GM12878 (cell line): Measurements from ENCODE around the gene CLNK. TPM values are rescaled to one million over a fixed set of nuclear protein-coding genes. Genes with fewer than 3 reads are reported as not detected.

Source experiments
- ATAC-seq: fragments of 200-7000 bp; cut with Tn5 transposase; 3 replicates; pipeline ENCODE4 v1.9.1; 2020; ENCODE audit warnings: mild to moderate bottlenecking, moderate library complexity
- BruUV-seq: library from RNA; stranded (reverse); fragments of 400-500 nt; replicated peaks from 2 replicates; lab custom pipeline; 2021; lab: Mats Ljungman, UMichigan
- CTCF ChIA-PET: fragments of 300-600 bp; sonication (Branson Sonifier 250); formaldehyde crosslinking; extraction: SDS; loops from one replicate; lab custom pipeline; 2021; ENCODE audit warnings: inconsistent platforms; lab: Yijun Ruan, JAX
- POLR2A ChIA-PET: fragments of 350-600 bp; formaldehyde crosslinking; extraction: SDS; loops from one replicate; lab custom pipeline; 2021; ENCODE audit warnings: inconsistent platforms; lab: Charles Lee
- RAD21 ChIA-PET: fragments of 300-600 bp; sonication (Branson Sonifier 250); formaldehyde crosslinking; loops from one replicate; lab custom pipeline; 2023; ENCODE audit warnings: antibody characterized with exemption; ENCODE audit not compliant: unreplicated experiment; lab: Charles Lee
- SMC1A ChIA-PET: fragments of 300-600 bp; sonication (Branson Sonifier 250); formaldehyde crosslinking; loops from one replicate; lab custom pipeline; 2023; ENCODE audit not compliant: unreplicated experiment, uncharacterized antibody; lab: Charles Lee
- DNase-seq: peaks from one replicate; pipeline ENCODE4 v3.0.0-alpha.2; 2011; ENCODE audit warnings: low read depth, low spot score
- FAIRE-seq: peaks from 3 replicates; lab custom pipeline; 2011; peaks lifted over from hg19 to GRCh38; lab: Jason Lieb, UNC
- H2AFZ ChIP-seq: 2 replicates; pipeline ENCODE4 v1.6.0; 2011; ENCODE audit warnings: low read depth, low read length, control low read depth; ENCODE audit not compliant: control insufficient read depth
- H3K27ac ChIP-seq: 2 replicates; pipeline ENCODE4 v1.5.1; 2011; ENCODE audit warnings: control low read depth; ENCODE audit not compliant: control insufficient read depth, insufficient read depth
- H3K27me3 ChIP-seq, 2 experiments: replicated peaks in 1 of 2; 2 replicates each; pipeline versions ENCODE4 v1.6.0 to v1.6.1; 2011; ENCODE audit warnings: low read length in 1 of 2; ENCODE audit not compliant: control insufficient read depth in 2 of 2, insufficient read depth in 2 of 2
- H3K36me3 ChIP-seq, 2 experiments: 2 replicates each; pipeline ENCODE4 v1.5.1; 2011; ENCODE audit warnings: low read length in 1 of 2; ENCODE audit not compliant: control insufficient read depth in 2 of 2, insufficient read depth in 2 of 2
- H3K4me1 ChIP-seq: 2 replicates; pipeline ENCODE4 v1.6.1; 2011; ENCODE audit warnings: mild to moderate bottlenecking, low read length, moderate library complexity, mixed read lengths; ENCODE audit not compliant: control insufficient read depth, insufficient read depth
- H3K4me2 ChIP-seq: 2 replicates; pipeline ENCODE4 v1.6.0; 2011; ENCODE audit warnings: control low read depth; ENCODE audit not compliant: control insufficient read depth, insufficient read depth
- H3K4me3 ChIP-seq: fragments of 200-600 bp; sonication (generic); 2 replicates; pipeline ENCODE4 v1.5.1; 2016
- H3K79me2 ChIP-seq: 2 replicates; pipeline ENCODE4 v1.6.0; 2011; ENCODE audit warnings: low read length; ENCODE audit not compliant: control insufficient read depth, insufficient read depth
- H3K9ac ChIP-seq: 2 replicates; pipeline ENCODE4 v1.8.0; 2011; ENCODE audit warnings: low read length, control low read depth, mixed read lengths; ENCODE audit not compliant: control insufficient read depth, insufficient read depth
- H3K9me3 ChIP-seq: replicated peaks from 3 replicates; pipeline ENCODE4 v1.5.1; 2011; ENCODE audit warnings: mild to moderate bottlenecking, low read length; ENCODE audit not compliant: control insufficient read depth, insufficient read depth
- H4K20me1 ChIP-seq: 2 replicates; pipeline ENCODE4 v1.6.0; 2011; ENCODE audit not compliant: control insufficient read depth, insufficient read depth
- BHLHE40 ChIP-seq, 2 experiments: fragments of 450-650 bp in 1 of 2; IDR thresholded peaks; 2 replicates each; pipeline ENCODE4 v1.6.1; 2011 to 2017; ENCODE audit warnings: low read depth in 2 of 2, borderline replicate concordance in 1 of 2, improper control_type of control experiment in 1 of 2, low read length in 1 of 2, mild to moderate bottlenecking in 1 of 2
- BRCA1 ChIP-seq: IDR thresholded peaks from 2 replicates; pipeline ENCODE4 v1.6.1; 2011; ENCODE audit warnings: low read depth, low read length, improper control_type of control experiment
- E4F1 ChIP-seq: fragments of 450-650 bp; IDR thresholded peaks from 2 replicates; pipeline ENCODE4 v1.6.1; 2018; ENCODE audit warnings: borderline replicate concordance, mild to moderate bottlenecking; ENCODE audit not compliant: partially characterized antibody
- ETV6 ChIP-seq, 2 experiments: fragments of 450-650 bp in 1 of 2; IDR thresholded peaks in 1 of 2; conservative IDR thresholded peaks in 1 of 2; 2 replicates each; pipeline ENCODE4 v1.6.1; 2014; ENCODE audit warnings: antibody characterized with exemption in 1 of 2, borderline replicate concordance in 1 of 2, low read depth in 1 of 2, mild to moderate bottlenecking in 1 of 2, moderate library complexity in 1 of 2
- NFXL1 ChIP-seq: fragments of 450-650 bp; IDR thresholded peaks from 2 replicates; pipeline ENCODE4 v1.6.1; 2017; ENCODE audit warnings: antibody characterized with exemption, mild to moderate bottlenecking, borderline replicate concordance
- NRF1 ChIP-seq: conservative IDR thresholded peaks from 2 replicates; pipeline ENCODE4 v1.6.1; 2011; ENCODE audit warnings: mild to moderate bottlenecking, low read depth, low read length, improper control_type of control experiment
- WGBS: methylation state at CpG from one replicate; pipeline ENCODE4 v1.1.6; 2016; ENCODE audit warnings: low lambda C conversion rate; ENCODE audit not compliant: insufficient replicate concordance, insufficient coverage; ENCODE audit errors: missing lambda C conversion rate; 5-methylcytosine and 5-hydroxymethylcytosine counted together
- in situ Hi-C: fragments of 300-500 bp; cut with MboI; formaldehyde crosslinking; loops from 9 replicates; pipeline ENCODE4 v1.14.3; 2018; ENCODE audit warnings: mixed read lengths
- intact Hi-C: fragments of 100-400 bp; cut with micrococcal nuclease; formaldehyde crosslinking; loops from one replicate; pipeline ENCODE4 v1.14.2; 2022; ENCODE audit not compliant: unreplicated experiment
- polyA plus RNA-seq, 11 experiments: library from polyadenylated mRNA; depleted of rRNA in 4 of 11; unstranded in 6 of 11; stranded (reverse) in 5 of 11; fragments of >200 nt; fragmentation: Nextera tagmentation in 4 of 11; fragmentation: Illumina TruSeq in 1 of 11; extraction: Ambion mirVana in 4 of 11; extraction: Trizol in 1 of 11; gene quantifications; 1 replicate in 1 of 11; 2 replicates in 10 of 11; pipeline versions ENCODE4 v1.2.1 to v1.2.3, GENCODE V29; 2011 to 2016; ENCODE audit warnings: inconsistent platforms in 2 of 11, missing spikeins in 2 of 11, low read depth in 1 of 11
- total RNA-seq, 4 experiments: library from RNA; depleted of rRNA in 3 of 4; stranded (reverse); fragments of >200 nt in 3 of 4; fragmentation: Illumina TruSeq in 1 of 4; extraction: Trizol in 1 of 4; gene quantifications; 2 replicates each; pipeline versions ENCODE4 v1.2.1 to v1.2.3, GENCODE V29; 2013 to 2021
- TF ChIP-seq, protein P1 (sequence below): IDR thresholded peaks from 2 replicates; pipeline ENCODE4 v1.6.1; 2012; ENCODE audit warnings: improper control_type of control experiment, low read depth, low read length; ENCODE audit not compliant: insufficient replicate concordance
- TF ChIP-seq, protein P2 (sequence below): fragments of 450-650 bp; IDR thresholded peaks from 2 replicates; pipeline ENCODE4 v1.6.1; 2017; ENCODE audit warnings: mild to moderate bottlenecking, moderate library complexity

Gene CLNK
- total and polyA plus RNA-seq, 10 of the 15 experiments (the other 5 are each of a cell fraction or from before 2014, with no cell fraction given), result 2.1 to 14.3 (median 2.7) TPM

GRCh38 chr4:10587697-10588096 lies 96.9 kb downstream of the CLNK start:
- ATAC-seq (no peak), DNase-seq (no peak), FAIRE-seq (no peak)
- Histone ChIP-seq H3K9me3 (no peaks in the 10 kb centered on the region), H3K4me3 (no peak overlapping the region), H3K36me3 (no peaks in the 10 kb centered on the region), H3K4me1 (peaks cover 7% of the 10 kb centered on the region; the same call in 1 of the 2 replicates), H3K27ac (no peak overlapping the region), H2AFZ (no peak overlapping the region), H3K4me2 (no peak overlapping the region), H3K9ac (no peak overlapping the region), H3K27me3 (no peaks in the 10 kb centered on the region), H3K79me2 (no peaks in the 10 kb centered on the region), H4K20me1 (no peaks in the 10 kb centered on the region)
- WGBS, result 50% methylated on average over 8 of the region's 8 CpGs
- intact Hi-C loops (no loop called here), in situ Hi-C loops (no loop called here)
- TF ChIP-seq, protein P1, sequence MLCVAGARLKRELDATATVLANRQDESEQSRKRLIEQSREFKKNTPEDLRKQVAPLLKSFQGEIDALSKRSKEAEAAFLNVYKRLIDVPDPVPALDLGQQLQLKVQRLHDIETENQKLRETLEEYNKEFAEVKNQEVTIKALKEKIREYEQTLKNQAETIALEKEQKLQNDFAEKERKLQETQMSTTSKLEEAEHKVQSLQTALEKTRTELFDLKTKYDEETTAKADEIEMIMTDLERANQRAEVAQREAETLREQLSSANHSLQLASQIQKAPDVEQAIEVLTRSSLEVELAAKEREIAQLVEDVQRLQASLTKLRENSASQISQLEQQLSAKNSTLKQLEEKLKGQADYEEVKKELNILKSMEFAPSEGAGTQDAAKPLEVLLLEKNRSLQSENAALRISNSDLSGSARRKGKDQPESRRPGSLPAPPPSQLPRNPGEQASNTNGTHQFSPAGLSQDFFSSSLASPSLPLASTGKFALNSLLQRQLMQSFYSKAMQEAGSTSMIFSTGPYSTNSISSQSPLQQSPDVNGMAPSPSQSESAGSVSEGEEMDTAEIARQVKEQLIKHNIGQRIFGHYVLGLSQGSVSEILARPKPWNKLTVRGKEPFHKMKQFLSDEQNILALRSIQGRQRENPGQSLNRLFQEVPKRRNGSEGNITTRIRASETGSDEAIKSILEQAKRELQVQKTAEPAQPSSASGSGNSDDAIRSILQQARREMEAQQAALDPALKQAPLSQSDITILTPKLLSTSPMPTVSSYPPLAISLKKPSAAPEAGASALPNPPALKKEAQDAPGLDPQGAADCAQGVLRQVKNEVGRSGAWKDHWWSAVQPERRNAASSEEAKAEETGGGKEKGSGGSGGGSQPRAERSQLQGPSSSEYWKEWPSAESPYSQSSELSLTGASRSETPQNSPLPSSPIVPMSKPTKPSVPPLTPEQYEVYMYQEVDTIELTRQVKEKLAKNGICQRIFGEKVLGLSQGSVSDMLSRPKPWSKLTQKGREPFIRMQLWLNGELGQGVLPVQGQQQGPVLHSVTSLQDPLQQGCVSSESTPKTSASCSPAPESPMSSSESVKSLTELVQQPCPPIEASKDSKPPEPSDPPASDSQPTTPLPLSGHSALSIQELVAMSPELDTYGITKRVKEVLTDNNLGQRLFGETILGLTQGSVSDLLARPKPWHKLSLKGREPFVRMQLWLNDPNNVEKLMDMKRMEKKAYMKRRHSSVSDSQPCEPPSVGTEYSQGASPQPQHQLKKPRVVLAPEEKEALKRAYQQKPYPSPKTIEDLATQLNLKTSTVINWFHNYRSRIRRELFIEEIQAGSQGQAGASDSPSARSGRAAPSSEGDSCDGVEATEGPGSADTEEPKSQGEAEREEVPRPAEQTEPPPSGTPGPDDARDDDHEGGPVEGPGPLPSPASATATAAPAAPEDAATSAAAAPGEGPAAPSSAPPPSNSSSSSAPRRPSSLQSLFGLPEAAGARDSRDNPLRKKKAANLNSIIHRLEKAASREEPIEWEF, result no peak
- TF ChIP-seq NFXL1, result no peak
- TF ChIP-seq BRCA1, result no peak
- no peak for TF ChIP-seq E4F1
- TF ChIP-seq NRF1, result no peak
- TF ChIP-seq ETV6 (conservative IDR thresholded peaks at IDR 0.05 in 1 of 2, IDR thresholded peaks at IDR 0.05 in 1 of 2; ENCODE audit: borderline replicate concordance in 1 of 2, low read depth in 1 of 2), result no peak
- TF ChIP-seq, protein P2, sequence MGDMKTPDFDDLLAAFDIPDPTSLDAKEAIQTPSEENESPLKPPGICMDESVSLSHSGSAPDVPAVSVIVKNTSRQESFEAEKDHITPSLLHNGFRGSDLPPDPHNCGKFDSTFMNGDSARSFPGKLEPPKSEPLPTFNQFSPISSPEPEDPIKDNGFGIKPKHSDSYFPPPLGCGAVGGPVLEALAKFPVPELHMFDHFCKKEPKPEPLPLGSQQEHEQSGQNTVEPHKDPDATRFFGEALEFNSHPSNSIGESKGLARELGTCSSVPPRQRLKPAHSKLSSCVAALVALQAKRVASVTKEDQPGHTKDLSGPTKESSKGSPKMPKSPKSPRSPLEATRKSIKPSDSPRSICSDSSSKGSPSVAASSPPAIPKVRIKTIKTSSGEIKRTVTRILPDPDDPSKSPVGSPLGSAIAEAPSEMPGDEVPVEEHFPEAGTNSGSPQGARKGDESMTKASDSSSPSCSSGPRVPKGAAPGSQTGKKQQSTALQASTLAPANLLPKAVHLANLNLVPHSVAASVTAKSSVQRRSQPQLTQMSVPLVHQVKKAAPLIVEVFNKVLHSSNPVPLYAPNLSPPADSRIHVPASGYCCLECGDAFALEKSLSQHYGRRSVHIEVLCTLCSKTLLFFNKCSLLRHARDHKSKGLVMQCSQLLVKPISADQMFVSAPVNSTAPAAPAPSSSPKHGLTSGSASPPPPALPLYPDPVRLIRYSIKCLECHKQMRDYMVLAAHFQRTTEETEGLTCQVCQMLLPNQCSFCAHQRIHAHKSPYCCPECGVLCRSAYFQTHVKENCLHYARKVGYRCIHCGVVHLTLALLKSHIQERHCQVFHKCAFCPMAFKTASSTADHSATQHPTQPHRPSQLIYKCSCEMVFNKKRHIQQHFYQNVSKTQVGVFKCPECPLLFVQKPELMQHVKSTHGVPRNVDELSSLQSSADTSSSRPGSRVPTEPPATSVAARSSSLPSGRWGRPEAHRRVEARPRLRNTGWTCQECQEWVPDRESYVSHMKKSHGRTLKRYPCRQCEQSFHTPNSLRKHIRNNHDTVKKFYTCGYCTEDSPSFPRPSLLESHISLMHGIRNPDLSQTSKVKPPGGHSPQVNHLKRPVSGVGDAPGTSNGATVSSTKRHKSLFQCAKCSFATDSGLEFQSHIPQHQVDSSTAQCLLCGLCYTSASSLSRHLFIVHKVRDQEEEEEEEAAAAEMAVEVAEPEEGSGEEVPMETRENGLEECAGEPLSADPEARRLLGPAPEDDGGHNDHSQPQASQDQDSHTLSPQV, result no peak
- no peak for TF ChIP-seq BHLHE40 (IDR thresholded peaks at IDR 0.05; ENCODE audit: borderline replicate concordance in 1 of 2, low read depth in 2 of 2, low read length in 1 of 2)
- ChIA-PET RAD21 (no interaction called here), CTCF (interaction anchor here (2.0 kb wide), 1 partner anchor 12 kb away, joined by 5 read pairs; no protein-coding TSS in a partner anchor), POLR2A (no interaction called here), SMC1A (interaction anchor here (1.8 kb wide), 1 partner anchor 19 kb away, joined by 3 read pairs; no protein-coding TSS in a partner anchor)
- BruUV-seq, result no TSS peak
